Measurements from ENCODE around the gene SHANK1. TPM values are rescaled to one million over a fixed set of nuclear protein-coding genes. Genes with fewer than 3 reads are reported as not detected.

SHANK1 gene
- total and polyA plus RNA-seq, 2 of the 13 experiments (the other 11 are each of a cell fraction or from before 2014, with no cell fraction given): not detected

DNA sequence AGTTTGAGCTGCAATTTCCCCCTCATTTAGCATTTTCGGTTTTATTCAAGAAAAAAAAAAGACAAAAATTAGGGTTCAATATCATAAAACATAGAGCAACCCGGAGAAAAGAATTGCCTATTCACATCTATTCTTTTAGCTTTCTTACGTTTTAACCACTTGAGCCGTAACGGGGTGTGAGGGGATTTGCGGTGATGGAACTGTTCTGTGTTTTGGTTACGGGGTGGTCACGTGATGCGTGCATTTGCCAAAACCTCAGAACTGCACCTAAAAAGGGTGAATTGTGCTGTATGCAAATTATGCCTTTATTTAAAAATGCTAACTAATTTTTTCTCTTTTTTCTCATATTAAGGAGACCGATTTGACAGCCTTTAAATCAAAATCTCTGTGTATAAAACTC lies 25.6 kb upstream of the SHANK1 start:
- in situ Hi-C loops (cut with HindIII; ENCODE audit: extremely low pct_ligation_motif_present, low pct_unique_long_range_greater_than_20kb) (no loop called here), intact Hi-C loops (cut with micrococcal nuclease; ENCODE audit: unreplicated experiment) (no loop called here)
- ATAC-seq (no peak), DNase-seq (ENCODE audit: low spot score) (no peak), FAIRE-seq (no peak)
- WGBS (ENCODE audit: low lambda C conversion rate): 22% methylated on average over 10 of the region's 10 CpGs
- H3K79me2 ChIP-seq (ENCODE audit: insufficient read depth, low read length): no peaks in the 10 kb centered on the region
- no peak overlapping the region for H3K9ac ChIP-seq (ENCODE audit: insufficient read depth, low read depth, low read length)
- H3K9me3 ChIP-seq (ENCODE audit: low read length): no peaks in the 10 kb centered on the region
- H3K4me1 ChIP-seq (ENCODE audit: insufficient read depth, low read length): no peaks in the 10 kb centered on the region
- POLR2A ChIA-PET: no interaction called here
- H2AFZ ChIP-seq (ENCODE audit: low read length): no peak overlapping the region
- H3K4me2 ChIP-seq (ENCODE audit: low read depth, low read length): no peak overlapping the region
- H4K20me1 ChIP-seq (ENCODE audit: insufficient read depth, low read length): no peaks in the 10 kb centered on the region
- no peak overlapping the region for H3K27ac ChIP-seq (ENCODE audit: extremely low read length, insufficient read depth, low read length)
- no peaks in the 10 kb centered on the region for H3K36me3 ChIP-seq (replicated peaks in 1 of 2; ENCODE audit: control insufficient read depth in 1 of 2, insufficient read depth in 2 of 2, low read length in 2 of 2)
- BruUV-seq (replicated peaks): no TSS peak
- H3K27me3 ChIP-seq (ENCODE audit: control insufficient read depth in 1 of 2, insufficient read depth in 2 of 2, low read length in 2 of 2): peaks cover 0 to under 1% of the 10 kb centered on the region in 2 experiments; a peak in 2 of 5 replicates
- no peak overlapping the region for H3K4me3 ChIP-seq (replicated peaks in 1 of 3; ENCODE audit: insufficient read depth in 1 of 3, low read depth in 2 of 3, low read length in 3 of 3)
- CTCF ChIA-PET (ENCODE audit: low intra/inter-chr PET ratio, low total read pairs): no interaction called here
- no peak for TF ChIP-seq FOXA3 (CRISPR knock-in tag; IDR thresholded peaks at IDR 0.05)
- peak; percentile 24; the same call in 1 of the 2 replicates for TF ChIP-seq RAD51 (IDR thresholded peaks at IDR 0.05; ENCODE audit: borderline replicate concordance)
- no peak for TF ChIP-seq NFRKB (IDR thresholded peaks at IDR 0.05)

DNA sequence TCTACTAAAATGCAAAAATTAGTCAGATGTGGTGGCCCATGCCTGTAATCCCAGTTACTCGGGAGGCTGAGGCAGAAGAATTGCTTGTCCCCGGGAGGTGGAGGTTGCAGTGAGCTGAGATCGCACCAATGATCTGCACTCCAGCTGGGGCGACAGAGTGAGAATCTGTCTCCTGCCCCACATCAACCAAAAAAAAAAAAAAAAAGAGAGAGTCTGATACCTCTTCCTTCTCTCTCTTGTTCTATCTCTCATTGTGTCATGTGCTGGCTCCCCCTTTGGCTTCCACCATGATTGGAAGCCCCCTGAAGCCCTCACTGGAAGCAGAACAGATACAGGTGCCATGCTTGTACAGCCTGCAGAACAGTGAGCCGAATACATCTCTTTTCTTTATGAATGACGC lies 23.9 kb upstream of the SHANK1 start:
- Histone ChIP-seq H3K4me3 (replicated peaks in 1 of 3; ENCODE audit: insufficient read depth in 1 of 3, low read depth in 2 of 3, low read length in 3 of 3) (no peak overlapping the region), H2AFZ (ENCODE audit: low read length) (no peak overlapping the region), H4K20me1 (ENCODE audit: insufficient read depth, low read length) (no peaks in the 10 kb centered on the region), H3K36me3 (replicated peaks in 1 of 2; ENCODE audit: control insufficient read depth in 1 of 2, insufficient read depth in 2 of 2, low read length in 2 of 2) (no peaks in the 10 kb centered on the region), H3K79me2 (ENCODE audit: insufficient read depth, low read length) (no peaks in the 10 kb centered on the region), H3K4me1 (ENCODE audit: insufficient read depth, low read length) (no peaks in the 10 kb centered on the region), H3K27ac (ENCODE audit: extremely low read length, insufficient read depth, low read length) (no peak overlapping the region), H3K27me3 (ENCODE audit: control insufficient read depth in 1 of 2, insufficient read depth in 2 of 2, low read length in 2 of 2) (peaks cover 0 to 8% of the 10 kb centered on the region in 2 experiments; a peak in 2 of 5 replicates), H3K9ac (ENCODE audit: insufficient read depth, low read depth, low read length) (no peak overlapping the region), H3K9me3 (ENCODE audit: low read length) (no peaks in the 10 kb centered on the region), H3K4me2 (ENCODE audit: low read depth, low read length) (no peak overlapping the region)
- no TSS peak for BruUV-seq (replicated peaks)
- ChIA-PET POLR2A (no interaction called here), CTCF (ENCODE audit: low intra/inter-chr PET ratio, low total read pairs) (no interaction called here)
- intact Hi-C loops (cut with micrococcal nuclease; ENCODE audit: unreplicated experiment) (no loop called here), in situ Hi-C loops (cut with HindIII; ENCODE audit: extremely low pct_ligation_motif_present, low pct_unique_long_range_greater_than_20kb) (no loop called here)
- no peak for DNase-seq (ENCODE audit: low spot score)
- no peak for ATAC-seq
- WGBS (ENCODE audit: low lambda C conversion rate): 50% methylated on average over 6 of the region's 6 CpGs
- FAIRE-seq: no peak
- TF ChIP-seq NFYB (CRISPR knock-in tag; IDR thresholded peaks at IDR 0.05) (no peak), SUZ12 (IDR thresholded peaks at IDR 0.05; ENCODE audit: low read depth, low read length) (no peak), HNRNPLL (IDR thresholded peaks at IDR 0.05; ENCODE audit: low read depth, low read length, poor library complexity, severe bottlenecking) (no peak), DDIT3 (CRISPR knock-in tag; IDR thresholded peaks at IDR 0.05) (no peak), ZNF33B (CRISPR knock-in tag; IDR thresholded peaks at IDR 0.05) (no peak), THAP11 (CRISPR knock-in tag; IDR thresholded peaks at IDR 0.05) (no peak), ZNF691 (CRISPR knock-in tag; IDR thresholded peaks at IDR 0.05; ENCODE audit: borderline replicate concordance, low read depth) (no peak), ETV6 (CRISPR knock-in tag; conservative IDR thresholded peaks at IDR 0.05) (no peak), ZGPAT (CRISPR knock-in tag; IDR thresholded peaks at IDR 0.05) (no peak), RBM22 (optimal IDR thresholded peaks at IDR 0.05; ENCODE audit: low read length) (no peak), SMAD3 (CRISPR knock-in tag; IDR thresholded peaks at IDR 0.05) (no peak), ZNF589 (CRISPR knock-in tag; conservative IDR thresholded peaks at IDR 0.05) (no peak), ZNF33A (CRISPR knock-in tag; IDR thresholded peaks at IDR 0.05; ENCODE audit: borderline replicate concordance) (no peak)
- TF ChIP-seq, protein P1, sequence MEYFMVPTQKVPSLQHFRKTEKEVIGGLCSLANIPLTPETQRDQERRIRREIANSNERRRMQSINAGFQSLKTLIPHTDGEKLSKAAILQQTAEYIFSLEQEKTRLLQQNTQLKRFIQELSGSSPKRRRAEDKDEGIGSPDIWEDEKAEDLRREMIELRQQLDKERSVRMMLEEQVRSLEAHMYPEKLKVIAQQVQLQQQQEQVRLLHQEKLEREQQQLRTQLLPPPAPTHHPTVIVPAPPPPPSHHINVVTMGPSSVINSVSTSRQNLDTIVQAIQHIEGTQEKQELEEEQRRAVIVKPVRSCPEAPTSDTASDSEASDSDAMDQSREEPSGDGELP (IDR thresholded peaks at IDR 0.05; ENCODE audit: borderline replicate concordance, low read depth): no peak

Measured in HepG2 (cell line).